Keratinocyte (primary cell): ENCODE data around the gene WDR7. TPM values are rescaled to one million over a fixed set of nuclear protein-coding genes. Genes with fewer than 3 reads are reported as not detected.

Experiments
- DNase-seq: peaks from one replicate; pipeline ENCODE4 v3.0.0-alpha.2; 2011; ENCODE audit warnings: low read depth, missing footprints, low spot score
- FAIRE-seq: peaks from 2 replicates; lab custom pipeline; 2011; peaks lifted over from hg19 to GRCh38; lab: Jason Lieb, UNC
- H2AFZ ChIP-seq: 2 replicates; pipeline ENCODE4 v1.6.0; 2012; ENCODE audit warnings: low read length, control low read depth, inconsistent platforms; ENCODE audit not compliant: control insufficient read depth
- H3K27ac ChIP-seq: 2 replicates; pipeline ENCODE4 v1.5.1; 2011; ENCODE audit warnings: low read length; ENCODE audit not compliant: control insufficient read depth, insufficient read depth
- H3K27me3 ChIP-seq: 3 replicates; pipeline ENCODE4 v1.6.0; 2011; ENCODE audit warnings: low read length; ENCODE audit not compliant: control insufficient read depth, insufficient read depth; ENCODE audit errors: extremely low read depth
- H3K36me3 ChIP-seq, 2 experiments: 2 replicates in 1 of 2; 3 replicates in 1 of 2; pipeline ENCODE4 v1.5.1; 2011; ENCODE audit warnings: low read length in 2 of 2, mild to moderate bottlenecking in 1 of 2; ENCODE audit not compliant: control insufficient read depth in 2 of 2, insufficient read depth in 2 of 2; ENCODE audit errors: extremely low read depth in 1 of 2
- H3K4me1 ChIP-seq: 3 replicates; pipeline ENCODE4 v1.5.1; 2011; ENCODE audit warnings: low read length; ENCODE audit not compliant: control insufficient read depth, insufficient read depth; ENCODE audit errors: extremely low read depth
- H3K4me2 ChIP-seq: 3 replicates; pipeline ENCODE4 v1.6.0; 2011; ENCODE audit warnings: low read depth, low read length; ENCODE audit not compliant: control insufficient read depth, insufficient read depth; ENCODE audit errors: extremely low read depth
- H3K4me3 ChIP-seq, 3 experiments: fragments of 200-600 bp in 1 of 3; sonication (generic) in 1 of 3; 2 replicates in 2 of 3; 3 replicates in 1 of 3; pipeline ENCODE4 v1.5.1; 2011 to 2016; ENCODE audit warnings: low read length in 3 of 3, mild to moderate bottlenecking in 3 of 3, control low read depth in 2 of 3, inconsistent platforms in 1 of 3, low read depth in 1 of 3, mixed read lengths in 1 of 3, mixed run types in 1 of 3, moderate library complexity in 1 of 3; ENCODE audit not compliant: control insufficient read depth in 2 of 3, insufficient read depth in 2 of 3; ENCODE audit errors: extremely low read depth in 1 of 3
- H3K79me2 ChIP-seq: 2 replicates; pipeline ENCODE4 v1.6.0; 2012; ENCODE audit warnings: low read length; ENCODE audit not compliant: control insufficient read depth, insufficient read depth
- H3K9ac ChIP-seq: 3 replicates; pipeline ENCODE4 v1.6.0; 2011; ENCODE audit warnings: low read length; ENCODE audit not compliant: control insufficient read depth, insufficient read depth; ENCODE audit errors: extremely low read depth
- H3K9me1 ChIP-seq: 3 replicates; pipeline ENCODE4 v1.6.0; 2011; ENCODE audit warnings: low read length; ENCODE audit not compliant: control insufficient read depth, insufficient read depth; ENCODE audit errors: extremely low read depth
- H3K9me3 ChIP-seq: 2 replicates; pipeline ENCODE4 v1.5.1; 2012; ENCODE audit warnings: low read depth, low read length; ENCODE audit not compliant: control insufficient read depth
- H4K20me1 ChIP-seq: 3 replicates; pipeline ENCODE4 v1.6.0; 2011; ENCODE audit warnings: low read length; ENCODE audit not compliant: control insufficient read depth, insufficient read depth; ENCODE audit errors: extremely low read depth
- EZH2 ChIP-seq: IDR thresholded peaks from one replicate; pipeline ENCODE4 v1.6.1; 2012; ENCODE audit warnings: inconsistent platforms, mild to moderate bottlenecking, low read length, moderate library complexity
- dilution Hi-C: fragments of 300-500 bp; cut with MboI; formaldehyde crosslinking; loops from one replicate; pipeline ENCODE4 v1.7.0; 2020; ENCODE audit warnings: low sequenced_read_pairs; ENCODE audit not compliant: extremely low pct_ligation_motif_present
- polyA plus RNA-seq, 5 experiments: library from polyadenylated mRNA; depleted of rRNA in 3 of 5; stranded (reverse) in 3 of 5; stranded (forward) in 1 of 5; unstranded in 1 of 5; fragments of >200 nt; gene quantifications; 1 replicate in 1 of 5; 2 replicates in 3 of 5; 3 replicates in 1 of 5; pipeline versions ENCODE4 v1.2.1 to v1.2.3, GENCODE V29; 2011 to 2012; ENCODE audit warnings: missing spikeins in 2 of 5, low read depth in 1 of 5, low replicate concordance in 1 of 5
- TF ChIP-seq, protein P1 (sequence below), 3 experiments: IDR thresholded peaks in 1 of 3; conservative IDR thresholded peaks in 1 of 3; optimal IDR thresholded peaks in 1 of 3; 2 replicates in 2 of 3; 3 replicates in 1 of 3; pipeline versions ENCODE3 to v1.5.1; 2011; ENCODE audit warnings: low read length in 3 of 3, mild to moderate bottlenecking in 3 of 3, moderate library complexity in 2 of 3, control low read depth in 1 of 3, inconsistent platforms in 1 of 3; ENCODE audit not compliant: insufficient read depth in 2 of 3; ENCODE audit errors: extremely low read depth in 1 of 3

WDR7 gene
- polyA plus RNA-seq, 1 donor (not counting 4 experiments of a cell fraction or from before 2014, with no cell fraction given), result 6.9 TPM

DNA sequence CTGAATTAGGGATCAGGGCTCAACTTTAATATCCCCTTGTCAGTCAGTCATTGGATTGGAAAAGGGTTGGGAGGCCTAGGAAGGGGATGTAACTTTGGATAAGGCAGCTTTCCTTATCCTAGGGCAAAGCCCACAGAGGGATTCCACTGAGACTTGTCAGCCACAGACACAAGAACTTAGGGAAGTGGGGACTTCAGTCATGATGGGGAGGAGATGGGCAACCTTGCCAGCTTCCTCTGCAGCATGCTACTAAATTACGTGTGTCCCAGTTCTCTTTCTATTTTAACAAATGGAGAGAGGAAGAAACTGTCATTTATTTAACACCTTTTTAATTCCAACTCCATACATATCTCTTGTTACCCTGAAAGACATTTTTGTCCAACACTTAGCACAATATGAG, 237.8 kb downstream of the WDR7 start:
- H3K9me1 ChIP-seq, result no peaks in the 10 kb centered on the region
- TF ChIP-seq, protein P1, sequence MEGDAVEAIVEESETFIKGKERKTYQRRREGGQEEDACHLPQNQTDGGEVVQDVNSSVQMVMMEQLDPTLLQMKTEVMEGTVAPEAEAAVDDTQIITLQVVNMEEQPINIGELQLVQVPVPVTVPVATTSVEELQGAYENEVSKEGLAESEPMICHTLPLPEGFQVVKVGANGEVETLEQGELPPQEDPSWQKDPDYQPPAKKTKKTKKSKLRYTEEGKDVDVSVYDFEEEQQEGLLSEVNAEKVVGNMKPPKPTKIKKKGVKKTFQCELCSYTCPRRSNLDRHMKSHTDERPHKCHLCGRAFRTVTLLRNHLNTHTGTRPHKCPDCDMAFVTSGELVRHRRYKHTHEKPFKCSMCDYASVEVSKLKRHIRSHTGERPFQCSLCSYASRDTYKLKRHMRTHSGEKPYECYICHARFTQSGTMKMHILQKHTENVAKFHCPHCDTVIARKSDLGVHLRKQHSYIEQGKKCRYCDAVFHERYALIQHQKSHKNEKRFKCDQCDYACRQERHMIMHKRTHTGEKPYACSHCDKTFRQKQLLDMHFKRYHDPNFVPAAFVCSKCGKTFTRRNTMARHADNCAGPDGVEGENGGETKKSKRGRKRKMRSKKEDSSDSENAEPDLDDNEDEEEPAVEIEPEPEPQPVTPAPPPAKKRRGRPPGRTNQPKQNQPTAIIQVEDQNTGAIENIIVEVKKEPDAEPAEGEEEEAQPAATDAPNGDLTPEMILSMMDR (optimal IDR thresholded peaks at IDR 0.05 in 1 of 3, IDR thresholded peaks at IDR 0.05 in 1 of 3, conservative IDR thresholded peaks at IDR 0.05 in 1 of 3; ENCODE audit: extremely low read depth in 1 of 3, insufficient read depth in 2 of 3, low read length in 3 of 3), result no peak
- TF ChIP-seq EZH2, result no peak
- no peak overlapping the region for H3K4me3 ChIP-seq
- no peak overlapping the region for H3K4me2 ChIP-seq
- no peak overlapping the region for H3K27ac ChIP-seq
- dilution Hi-C loops, result no loop called here
- no peak overlapping the region for H3K9ac ChIP-seq
- no peaks in the 10 kb centered on the region for H3K79me2 ChIP-seq
- DNase-seq (no peak), FAIRE-seq (no peak)
- H3K36me3 ChIP-seq, result no peaks in the 10 kb centered on the region
- no peaks in the 10 kb centered on the region for H3K9me3 ChIP-seq
- no peaks in the 10 kb centered on the region for H3K27me3 ChIP-seq
- no peaks in the 10 kb centered on the region for H4K20me1 ChIP-seq
- peaks cover 10% of the 10 kb centered on the region for H3K4me1 ChIP-seq
- no peak overlapping the region for H2AFZ ChIP-seq

DNA sequence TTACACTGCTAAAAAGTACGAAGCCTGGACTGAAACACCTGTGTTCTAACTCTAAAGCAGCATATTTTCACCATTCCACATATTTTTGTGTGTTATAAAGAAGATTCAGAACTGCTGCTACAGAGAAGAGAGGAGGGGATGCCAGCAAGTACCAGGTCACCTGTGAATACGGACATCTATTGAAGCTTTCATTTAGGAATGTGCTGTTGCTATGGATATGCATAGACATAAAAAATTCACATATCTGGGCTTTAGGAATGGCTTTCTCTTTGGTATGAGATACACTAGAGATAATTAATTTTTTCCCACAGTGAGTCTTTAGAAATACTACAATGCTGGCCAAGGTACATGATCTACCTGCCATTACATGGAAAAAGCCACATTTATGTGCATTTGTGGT, 238.5 kb downstream of the WDR7 start:
- Histone ChIP-seq H2AFZ (no peak overlapping the region), H3K9me1 (no peaks in the 10 kb centered on the region), H3K4me3 (no peak overlapping the region), H3K9ac (no peak overlapping the region), H3K9me3 (no peaks in the 10 kb centered on the region), H3K4me2 (no peak overlapping the region), H4K20me1 (no peaks in the 10 kb centered on the region), H3K36me3 (no peaks in the 10 kb centered on the region), H3K27me3 (no peaks in the 10 kb centered on the region), H3K4me1 (peaks cover 10% of the 10 kb centered on the region), H3K79me2 (no peaks in the 10 kb centered on the region), H3K27ac (no peak overlapping the region)
- TF ChIP-seq, protein P1 (optimal IDR thresholded peaks at IDR 0.05 in 1 of 3, IDR thresholded peaks at IDR 0.05 in 1 of 3, conservative IDR thresholded peaks at IDR 0.05 in 1 of 3; ENCODE audit: extremely low read depth in 1 of 3, insufficient read depth in 2 of 3, low read length in 3 of 3), result no peak
- no peak for TF ChIP-seq EZH2
- DNase-seq, result no peak
- no peak for FAIRE-seq
- dilution Hi-C loops, result no loop called here
